GM21786 (cell line): ENCODE measurements around the gene TEP1.
A peak's percentile ranks its signal among the peaks of the same experiment; 100 is the strongest.

Experiments used
- ATAC-seq: cut with Tn5 transposase; IDR thresholded peaks from one replicate; pipeline ENCODE4 v1.9.1; 2021; ENCODE audit not compliant: unreplicated experiment

TEP1 gene

DNA sequence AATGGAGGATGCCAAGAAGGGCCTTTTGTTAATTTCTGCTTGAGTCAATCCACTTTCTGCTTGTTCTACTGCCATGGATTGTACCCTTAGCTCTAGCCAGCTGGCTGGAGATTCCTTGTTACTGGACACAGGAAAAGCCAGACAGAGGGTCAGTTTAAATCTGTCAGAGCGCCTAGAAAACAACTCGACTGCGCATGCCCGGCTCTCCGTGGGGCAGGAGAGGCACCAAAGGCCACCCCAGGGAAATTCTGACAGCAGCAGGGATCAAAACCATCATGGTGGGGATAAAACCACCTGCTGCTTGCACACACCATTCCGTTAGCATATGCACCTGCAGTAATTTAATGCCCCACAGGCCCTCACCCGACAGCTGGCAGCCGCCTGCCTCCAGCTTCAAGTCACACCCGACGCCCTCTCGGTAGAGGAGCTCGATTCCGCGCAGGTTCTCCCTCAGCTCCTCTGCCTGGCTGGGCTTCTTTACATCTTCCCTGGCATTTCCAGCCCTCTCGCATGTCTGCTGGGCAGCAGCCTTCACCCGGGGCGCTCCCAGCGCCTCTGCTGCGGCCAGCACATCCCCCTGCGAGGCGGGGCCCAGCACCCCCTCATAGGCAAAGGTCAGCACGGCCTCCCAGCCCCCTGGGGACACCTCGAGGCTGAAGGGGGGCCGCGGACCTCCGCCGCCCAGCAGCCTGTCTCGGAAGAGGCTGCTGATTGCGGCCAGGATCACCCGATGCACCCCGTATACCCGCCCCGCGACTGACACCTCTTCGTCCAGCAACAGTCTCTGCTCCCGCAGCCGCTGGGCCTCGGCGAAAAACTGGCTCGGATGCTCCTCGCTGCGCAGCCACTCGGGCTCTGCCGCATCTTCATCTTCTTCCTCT lies 21.6 kb upstream of the TEP1 start:
- no peak for ATAC-seq

DNA sequence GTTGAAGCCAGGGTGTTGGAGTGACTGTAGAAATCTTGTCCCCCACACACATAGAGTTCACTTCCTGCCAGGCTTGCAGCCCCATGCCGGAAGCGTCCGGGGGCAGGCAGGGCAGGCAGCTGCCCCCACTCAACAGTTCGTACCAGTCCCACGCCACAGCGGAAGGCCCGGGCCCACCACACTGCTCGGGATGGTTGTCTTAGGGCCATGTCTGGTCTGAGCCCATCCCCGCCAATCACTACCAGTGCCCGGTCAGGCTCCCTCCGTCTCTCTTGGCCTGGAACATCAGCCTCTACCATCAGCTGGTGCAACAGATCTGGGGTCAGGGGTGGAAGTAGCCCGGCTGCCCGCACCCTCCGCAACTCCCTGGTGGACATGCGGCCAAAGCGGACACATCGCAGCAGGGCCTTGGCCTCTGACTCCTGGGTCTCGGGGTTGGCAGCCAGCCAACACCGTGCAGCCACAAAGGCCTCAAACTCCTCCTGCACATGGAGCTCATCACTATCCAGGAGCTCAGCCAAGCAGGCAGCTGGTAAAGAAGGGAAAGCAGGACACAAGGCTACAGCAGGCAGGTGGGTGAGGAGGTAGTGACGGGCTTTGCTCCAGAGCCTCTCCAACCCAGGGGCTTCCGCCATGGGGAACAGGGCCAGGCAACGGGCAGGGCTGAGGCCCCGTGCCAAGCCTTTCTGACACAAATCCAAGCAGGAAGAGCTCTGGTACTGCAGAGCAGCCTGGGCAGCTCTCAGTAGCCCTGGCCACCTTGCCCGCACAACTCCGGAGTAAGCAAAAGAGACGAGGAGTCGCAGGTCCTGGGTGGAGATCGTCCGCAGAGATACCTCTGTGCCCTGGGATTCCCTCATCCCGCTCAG lies 16.7 kb upstream of the TEP1 start:
- no peak for ATAC-seq

DNA sequence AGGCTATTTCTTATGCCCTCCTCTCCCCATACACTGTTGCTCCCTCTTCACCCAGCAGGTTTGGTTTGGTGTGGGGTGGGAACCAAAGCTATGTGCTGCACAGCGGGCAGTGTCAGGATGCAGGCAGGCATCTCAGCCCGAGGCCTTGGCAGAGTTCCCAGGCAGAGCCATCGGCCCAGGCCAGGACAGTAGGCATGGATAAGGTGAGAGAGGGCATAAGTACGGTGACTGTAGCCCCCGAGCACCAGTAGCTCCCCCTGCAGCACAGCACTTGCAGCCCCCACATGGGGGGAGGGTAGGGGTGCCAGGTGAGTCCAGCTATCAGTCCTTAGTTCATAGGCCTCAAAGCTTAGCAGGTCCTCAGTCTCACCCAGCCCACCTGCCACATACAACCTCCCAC lies 15.5 kb upstream of the TEP1 start:
- no peak for ATAC-seq

DNA sequence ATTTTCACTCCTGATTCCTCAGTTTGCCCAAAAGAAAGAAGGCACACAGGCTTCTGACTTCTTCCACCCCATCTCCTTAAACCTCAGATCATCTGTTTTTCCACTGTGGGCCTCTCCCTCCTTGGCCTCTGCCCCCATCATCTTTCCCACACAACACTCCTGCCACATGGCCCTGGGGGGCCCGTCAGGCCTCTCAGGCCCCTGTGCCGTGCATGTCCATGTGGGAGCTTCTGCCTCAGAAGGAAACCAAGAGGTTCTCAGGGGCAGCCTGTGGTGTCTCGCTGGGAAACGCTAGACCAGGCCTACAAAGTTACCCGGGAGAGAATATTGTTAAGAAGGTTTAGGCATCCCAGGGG lies 14.7 kb upstream of the TEP1 start:
- ATAC-seq, result peak; percentile 28

DNA sequence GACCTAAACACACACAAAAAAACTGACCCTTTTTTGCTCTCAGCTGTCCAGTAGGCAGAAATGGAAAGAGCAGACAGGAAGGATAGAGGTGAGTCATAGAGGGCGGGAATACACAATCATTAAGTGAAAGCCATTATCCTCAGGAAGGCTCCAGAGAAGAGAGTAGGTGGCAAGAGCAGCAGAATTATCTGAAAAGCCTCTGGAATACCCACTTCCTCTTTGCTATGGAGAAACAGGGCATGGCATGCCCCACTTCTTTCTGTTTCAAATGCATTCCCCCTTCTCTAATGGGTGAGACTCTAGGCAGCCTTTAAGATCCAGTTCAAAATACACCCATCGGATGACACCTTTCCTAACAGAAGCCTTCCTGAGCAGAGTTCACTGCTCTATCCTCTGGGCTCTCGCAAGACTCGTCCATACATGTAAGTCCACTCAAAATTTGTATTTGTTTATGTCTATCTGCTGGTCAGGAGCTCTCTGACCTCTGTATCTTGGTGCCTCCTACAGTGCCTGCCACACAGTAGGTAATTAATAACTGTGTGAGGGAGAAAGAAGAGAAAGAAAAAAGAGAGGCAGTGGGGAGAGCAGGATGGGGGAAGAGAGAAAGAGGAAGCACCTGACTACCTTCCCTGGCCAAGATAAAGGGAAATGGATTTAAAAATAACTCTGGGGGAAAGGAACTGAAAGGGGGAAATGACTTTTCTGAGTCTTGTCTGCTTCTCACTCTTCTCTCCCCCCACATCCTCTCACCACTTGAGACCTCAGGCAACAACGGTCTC lies 14.1 kb upstream of the TEP1 start:
- peak; percentile 81 for ATAC-seq

DNA sequence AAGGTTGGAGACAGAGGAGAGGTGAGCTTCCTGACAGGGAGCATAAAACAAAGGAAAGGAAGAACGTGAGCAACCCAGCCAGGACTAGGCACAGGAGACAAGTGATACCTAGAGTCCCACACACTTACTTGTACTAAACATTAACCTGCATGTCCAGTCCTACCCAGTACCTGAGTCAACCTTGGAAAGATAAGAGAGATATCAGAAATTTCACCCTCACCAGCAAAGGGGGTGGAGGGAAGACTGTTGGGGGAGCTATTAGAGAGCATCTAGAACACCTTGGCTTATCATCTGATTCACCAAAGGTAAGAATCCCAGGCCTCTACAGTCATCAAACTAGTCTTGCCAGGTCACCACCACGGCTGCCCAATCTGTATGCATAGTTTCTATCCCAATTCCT lies 11.6 kb upstream of the TEP1 start:
- ATAC-seq, result no peak

DNA sequence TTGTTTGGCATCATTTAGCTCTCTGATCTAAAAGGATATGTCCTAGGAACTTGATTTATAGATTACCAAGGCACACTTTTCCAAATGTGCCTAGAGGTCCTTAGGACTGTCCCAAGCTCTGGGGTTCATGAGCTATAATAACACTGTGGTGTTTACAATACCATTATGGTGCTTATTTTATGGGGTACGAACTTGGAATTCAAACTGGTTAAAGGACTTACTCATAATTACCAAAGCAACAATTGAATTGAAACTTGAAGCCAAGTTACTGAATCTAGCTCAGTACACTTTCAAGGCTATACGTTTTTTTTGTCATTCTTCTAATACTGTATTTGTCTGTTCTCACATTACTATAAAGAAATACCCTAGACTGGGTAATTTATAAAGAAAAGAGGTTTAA lies 9.6 kb upstream of the TEP1 start:
- ATAC-seq, result no peak

DNA sequence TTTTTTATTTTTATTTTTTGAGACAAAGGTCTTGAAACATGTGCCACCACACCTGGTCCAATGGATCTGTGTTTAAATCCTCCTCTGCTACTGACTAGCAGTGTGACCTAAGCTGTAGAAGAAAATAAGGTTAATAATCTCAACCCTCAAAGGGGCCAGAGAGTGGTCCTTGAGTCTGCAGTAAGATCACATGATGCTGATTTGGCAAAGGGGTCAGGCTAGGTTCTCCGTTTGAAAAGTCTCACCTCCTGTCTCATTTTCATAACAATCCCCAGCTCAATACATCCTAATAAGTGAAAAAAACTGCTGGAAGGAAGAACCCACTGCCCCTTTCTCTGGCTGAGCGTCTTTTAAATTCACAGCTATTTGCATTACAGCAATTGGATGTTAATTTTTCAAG lies 8.0 kb upstream of the TEP1 start:
- ATAC-seq, result no peak

DNA sequence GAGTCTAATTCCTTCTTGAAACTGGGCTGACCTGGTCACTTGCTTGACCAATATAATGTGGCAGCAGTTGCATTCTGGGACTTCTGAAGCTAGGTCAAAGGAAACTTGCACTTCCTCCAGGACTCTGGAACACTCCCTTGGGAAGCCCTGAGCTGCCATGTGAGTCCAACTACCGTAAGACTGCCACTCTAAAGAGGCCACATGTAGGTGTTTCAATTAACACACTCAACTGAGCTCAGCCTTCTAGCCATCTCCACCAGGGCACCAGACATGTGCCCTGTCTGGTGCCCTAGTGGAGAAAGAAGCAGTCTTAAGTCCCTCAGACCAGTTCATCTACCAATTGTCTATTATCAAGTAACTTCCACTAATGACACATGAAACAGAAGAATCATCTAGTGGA lies 6.1 kb upstream of the TEP1 start:
- no peak for ATAC-seq

DNA sequence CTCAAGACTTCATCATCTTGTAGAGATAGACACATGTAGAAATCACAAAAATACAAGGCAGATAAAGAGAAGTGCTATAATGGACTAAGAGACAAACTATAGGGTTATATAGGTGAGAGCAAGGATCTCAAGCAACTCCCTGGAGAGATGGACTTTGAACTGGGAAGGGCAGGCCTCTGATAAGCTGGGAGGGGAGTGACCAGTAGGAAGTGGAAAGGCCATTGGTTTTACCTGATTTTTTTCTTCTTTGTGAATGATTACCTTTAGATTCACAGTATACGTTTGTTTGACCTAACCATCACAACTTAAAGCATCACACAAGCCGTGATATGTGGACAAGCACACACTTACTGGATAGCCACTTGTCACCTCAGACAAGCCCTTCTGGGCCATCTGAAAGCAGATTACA lies 5.2 kb upstream of the TEP1 start:
- no peak for ATAC-seq

DNA sequence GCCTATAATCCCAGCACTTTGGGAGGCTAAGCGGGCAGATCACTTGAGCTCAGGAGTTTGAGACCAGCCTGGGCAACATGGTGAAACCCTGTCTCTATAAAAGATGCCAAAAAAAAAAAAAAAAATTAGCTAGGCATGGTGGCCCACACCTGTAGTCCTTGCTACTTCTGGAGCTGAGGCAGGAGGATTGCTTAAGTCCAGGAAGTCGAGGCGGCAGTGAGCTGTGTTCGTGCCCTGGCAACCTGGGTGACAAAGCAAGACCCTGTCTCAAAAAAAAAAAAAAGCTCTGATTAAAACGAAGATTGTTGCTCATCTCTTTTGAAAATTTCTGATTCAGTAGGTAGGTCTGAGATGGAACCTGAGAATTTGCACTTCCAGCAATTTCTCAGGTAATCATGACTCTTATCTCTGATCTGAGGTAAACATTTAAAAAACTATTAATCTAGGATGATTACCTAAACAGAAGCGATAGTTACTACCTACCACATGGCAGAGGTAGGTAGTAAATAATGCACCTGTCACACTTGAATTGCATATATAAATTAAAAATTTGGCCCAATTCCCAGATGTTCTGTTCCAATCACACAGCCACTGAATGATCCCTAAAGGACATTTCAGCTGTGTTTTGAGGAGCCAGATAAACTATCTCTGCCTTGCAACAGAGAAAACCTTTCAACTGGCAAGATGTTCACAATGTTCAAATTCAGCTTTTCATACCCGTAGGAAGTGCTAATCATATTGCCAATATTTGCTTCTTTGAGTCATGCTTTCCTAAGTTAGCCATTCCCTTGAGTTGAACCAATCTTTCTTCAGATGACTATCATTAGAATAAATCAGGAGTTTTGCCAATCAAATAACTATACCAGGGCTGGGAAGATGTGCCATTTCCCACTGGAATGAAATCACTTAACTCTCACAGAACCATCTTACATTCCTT lies 4.2 kb upstream of the TEP1 start:
- no peak for ATAC-seq

DNA sequence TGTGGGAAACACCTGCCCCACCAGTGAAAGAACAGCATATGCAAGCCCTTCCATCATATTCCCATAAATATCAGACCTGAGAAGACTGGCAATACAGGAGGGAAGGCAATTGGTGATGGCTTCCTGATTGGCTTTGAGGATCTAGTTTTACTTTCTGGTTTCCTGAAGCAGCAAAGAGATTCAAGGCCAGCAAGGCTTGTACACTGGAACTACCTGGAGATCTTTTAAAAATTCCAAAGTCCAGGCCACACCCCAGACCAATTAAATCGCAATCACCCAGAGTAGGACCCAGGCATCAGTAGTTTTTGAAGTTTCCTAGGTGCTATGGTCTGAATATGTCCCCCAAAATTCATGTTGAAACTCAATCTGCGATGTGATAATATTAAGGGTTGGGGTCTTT lies 2.9 kb upstream of the TEP1 start:
- ATAC-seq, result no peak

DNA sequence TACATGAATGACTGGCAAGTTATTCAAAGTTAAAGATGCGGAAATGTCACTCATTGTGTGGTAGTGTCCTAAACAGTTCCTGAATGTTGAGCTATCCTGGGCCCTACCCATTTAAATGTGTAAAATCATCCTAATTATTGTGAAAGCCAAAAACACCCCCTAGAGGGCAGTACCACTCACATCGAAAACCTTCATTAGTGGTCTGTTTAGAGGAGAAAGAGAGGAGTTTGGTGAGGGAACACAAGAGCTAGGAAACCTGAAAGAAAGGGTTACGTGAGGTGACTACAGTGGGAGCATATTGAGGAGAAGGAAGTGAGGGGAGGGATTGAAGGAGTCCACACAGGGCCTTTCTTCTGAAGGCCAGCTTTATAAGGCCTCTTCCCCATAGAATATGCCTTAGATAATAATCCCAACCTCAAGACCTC lies 2.5 kb upstream of the TEP1 start:
- ATAC-seq, result peak; percentile 45

DNA sequence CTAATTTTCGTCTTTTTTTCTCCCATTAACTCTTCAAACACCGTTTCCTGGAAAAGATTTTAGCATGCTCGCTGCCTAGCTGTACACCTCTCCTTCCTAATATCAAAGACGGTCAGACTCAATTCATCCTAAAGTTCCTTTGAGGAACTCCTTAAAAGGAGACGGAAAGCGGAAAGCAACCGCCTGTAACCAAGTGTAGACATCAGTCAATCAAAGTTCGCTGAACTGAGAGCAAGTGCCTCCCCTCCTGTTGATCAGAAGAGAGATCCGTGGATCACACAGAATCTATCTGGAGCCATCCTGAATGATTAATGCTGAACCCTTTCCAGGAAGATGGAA lies 412 bp upstream of the TEP1 start:
- ATAC-seq, result peak; percentile 39

DNA sequence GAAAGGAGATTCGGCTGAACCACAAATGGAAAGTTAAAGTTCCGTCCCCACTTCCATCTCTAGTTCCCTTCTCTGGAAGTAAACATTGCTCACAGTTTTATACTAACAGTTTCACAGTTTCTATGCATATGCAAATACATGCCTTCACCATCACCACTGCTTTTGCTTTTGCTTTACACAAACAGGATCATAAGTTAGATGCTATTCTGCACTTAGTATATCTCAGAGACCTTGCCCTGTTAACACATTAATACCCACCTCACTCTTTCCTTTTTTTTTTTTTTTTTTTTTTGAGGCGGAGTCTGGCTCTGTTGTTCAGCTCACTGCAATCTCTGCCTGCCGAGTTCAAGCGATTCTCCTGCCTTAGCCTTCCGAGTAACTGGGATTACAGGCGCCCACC lies 890 bp downstream of the TEP1 start:
- peak; percentile 52 for ATAC-seq

DNA sequence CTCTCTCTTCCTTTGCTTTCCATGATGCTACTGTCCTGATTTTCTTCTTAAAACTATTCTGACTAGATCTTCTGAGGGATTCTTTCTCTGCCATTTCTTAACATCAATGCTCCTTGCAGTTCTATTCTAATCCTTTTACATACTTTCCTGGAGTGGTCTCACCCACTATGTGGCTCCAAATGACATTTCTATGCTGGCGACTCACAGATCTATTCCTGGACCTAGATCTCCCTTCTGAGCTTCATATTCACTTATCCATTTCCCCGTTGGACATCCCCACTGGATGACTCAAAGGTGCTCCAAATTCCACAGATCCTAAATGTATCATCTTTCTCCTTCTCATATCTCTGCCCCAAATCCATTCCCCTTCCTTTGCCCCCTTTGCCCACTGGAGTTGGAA lies 4.1 kb downstream of the TEP1 start:
- ATAC-seq, result no peak

DNA sequence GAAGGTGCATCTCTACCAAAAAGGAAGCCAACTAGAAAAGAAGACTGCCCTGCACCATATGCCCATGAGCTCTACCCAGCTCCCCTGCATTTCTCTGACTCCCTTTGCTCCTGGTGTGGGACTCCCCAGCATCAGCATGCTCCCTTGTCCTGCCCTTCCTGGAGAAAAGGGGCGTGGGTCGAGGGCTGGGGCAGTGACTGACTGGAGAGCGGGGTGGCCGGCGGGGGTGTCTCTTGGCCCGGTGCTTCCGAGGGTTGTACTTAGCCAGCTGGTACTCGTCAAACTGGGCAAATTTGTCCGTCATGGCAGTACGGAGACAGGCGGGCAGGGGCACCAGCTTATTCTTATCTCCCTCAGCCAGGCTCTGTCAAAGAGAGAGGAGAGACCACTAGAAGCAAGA lies 9.8 kb downstream of the TEP1 start:
- ATAC-seq, result no peak

DNA sequence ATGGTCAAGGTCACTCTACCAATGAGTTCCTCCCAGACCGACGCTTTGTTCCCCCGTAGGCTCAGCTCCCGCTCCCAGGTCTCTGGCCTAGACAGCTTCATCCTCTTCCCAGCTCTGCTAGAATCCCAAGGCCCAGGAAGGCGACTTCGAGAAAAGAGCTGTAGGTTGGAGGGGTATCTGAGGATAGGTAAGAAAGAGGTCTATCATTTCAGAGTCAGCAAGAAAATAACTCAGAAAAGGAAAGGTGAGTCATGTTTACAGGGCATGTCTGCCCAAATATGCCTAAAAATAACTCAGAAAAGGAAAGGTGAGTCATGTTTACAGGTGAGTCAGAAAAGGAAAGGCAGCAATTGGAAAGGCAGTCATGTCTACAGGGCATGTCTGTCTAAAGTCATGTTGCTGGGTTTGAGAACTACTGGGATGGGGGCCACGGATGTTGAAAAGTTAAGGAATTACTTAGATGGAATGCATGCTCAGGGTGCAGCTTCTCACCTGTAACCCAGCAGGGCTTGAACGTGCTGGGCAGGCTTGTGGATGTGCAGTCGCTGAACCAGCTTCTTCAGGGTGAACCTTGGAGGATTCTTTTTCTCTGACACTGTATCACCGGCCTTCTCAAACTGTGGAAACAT lies 12.2 kb downstream of the TEP1 start:
- ATAC-seq, result no peak

DNA sequence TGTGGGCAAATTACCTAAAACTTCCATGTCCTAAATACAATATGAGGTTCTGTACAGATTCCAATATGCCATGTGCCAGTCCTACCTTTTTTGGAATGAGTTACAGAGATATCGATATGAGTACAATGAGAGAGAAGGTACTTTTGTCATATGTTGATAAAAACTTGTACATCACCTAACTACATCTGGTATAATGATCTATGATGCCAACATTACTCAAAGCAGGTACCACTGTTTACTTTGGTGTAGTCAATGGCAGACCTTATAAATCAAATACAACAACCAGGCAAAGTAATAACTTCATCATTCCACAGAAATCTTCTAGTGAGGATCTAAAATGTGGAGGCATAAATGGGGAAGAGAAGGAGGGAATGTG lies 12.7 kb downstream of the TEP1 start:
- no peak for ATAC-seq

DNA sequence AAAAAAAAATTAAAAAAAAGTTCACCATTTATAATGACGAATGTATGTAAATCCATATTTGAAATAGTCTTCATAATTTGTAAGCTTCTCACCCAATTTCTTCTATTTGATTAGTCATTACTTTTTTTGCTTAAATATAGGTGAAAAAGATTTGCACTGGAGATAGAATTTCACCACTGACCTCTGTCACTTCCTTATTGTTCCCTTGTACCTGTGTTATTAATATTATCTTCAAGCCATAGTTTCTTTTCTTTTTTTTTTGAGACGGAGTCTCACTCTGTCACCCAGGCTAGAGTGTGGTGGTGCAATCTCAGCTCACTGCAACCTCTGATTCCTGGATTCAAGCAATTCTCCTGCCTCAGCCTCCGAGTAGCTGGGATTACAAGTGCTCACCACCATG lies 15.8 kb downstream of the TEP1 start:
- ATAC-seq, result no peak
